Neural cell (in vitro differentiated cells): ENCODE results near the gene C5orf24.

Experiments
- CTCF ChIP-seq: fragments of 450-650 bp; IDR thresholded peaks from 2 replicates; pipeline ENCODE4 v1.5.1; 2014; ENCODE audit warnings: antibody characterized with exemption, mild to moderate bottlenecking, moderate library complexity; ENCODE audit not compliant: poor library complexity, severe bottlenecking
- EP300 ChIP-seq: fragments of 450-650 bp; conservative IDR thresholded peaks from 2 replicates; pipeline ENCODE4 v1.6.1; 2014; ENCODE audit warnings: antibody characterized with exemption, mild to moderate bottlenecking, moderate library complexity; ENCODE audit not compliant: poor library complexity, severe bottlenecking
- EZH2 ChIP-seq: fragments of 200-600, 300-800 bp; shearing (Covaris generic), sonication (generic); IDR thresholded peaks from 2 replicates; pipeline ENCODE4 v1.6.1; 2014; ENCODE audit warnings: antibody characterized with exemption, low read length, borderline replicate concordance, mild to moderate bottlenecking; ENCODE audit not compliant: insufficient read depth, poor library complexity, severe bottlenecking
- MXI1 ChIP-seq: fragments of 450-650 bp; conservative IDR thresholded peaks from 2 replicates; pipeline ENCODE4 v1.6.1; 2014; ENCODE audit warnings: antibody characterized with exemption, mild to moderate bottlenecking; ENCODE audit not compliant: poor library complexity, severe bottlenecking
- POLR2AphosphoS5 ChIP-seq: IDR thresholded peaks from 2 replicates; pipeline ENCODE4 v1.6.1; 2012
- RAD21 ChIP-seq: fragments of 450-650 bp; conservative IDR thresholded peaks from 2 replicates; pipeline ENCODE4 v1.6.1; 2014; ENCODE audit warnings: antibody characterized with exemption, mild to moderate bottlenecking, moderate library complexity
- TAF1 ChIP-seq: IDR thresholded peaks from 2 replicates; pipeline ENCODE4 v1.6.1; 2012; ENCODE audit warnings: low read depth

GRCh38 chr5:134813407-134813806 lies 32.4 kb upstream of the C5orf24 start:
- TF ChIP-seq CTCF (no peak), RAD21 (no peak), EP300 (no peak), POLR2AphosphoS5 (no peak), EZH2 (no peak), TAF1 (no peak), MXI1 (no peak)
